Measurements from ENCODE around the gene KANSL1. TPM values are rescaled to one million over a fixed set of nuclear protein-coding genes. Genes with fewer than 3 reads are reported as not detected.

The KANSL1 gene
- polyA plus RNA-seq, 2 donors: 14.6 to 25.4 TPM

GRCh38 chr17:46078675-46079074, 114.6 kb downstream of the KANSL1 start:
- no peaks in the 10 kb centered on the region for H3K9me3 ChIP-seq (ENCODE audit: control insufficient read depth in 2 of 2, insufficient read depth in 1 of 2, low read depth in 1 of 2, low read length in 1 of 2)
- no peaks in the 10 kb centered on the region for H3K4me1 ChIP-seq (ENCODE audit: control insufficient read depth in 2 of 2, insufficient read depth in 2 of 2, low read length in 1 of 2)
- H3K36me3 ChIP-seq (ENCODE audit: control insufficient read depth in 2 of 2, insufficient read depth in 2 of 2, low read length in 1 of 2): no peaks in the 10 kb centered on the region
- WGBS, 2 donors: 73 to 85% methylated on average over 4 of the region's 4 CpGs
- H3K4me3 ChIP-seq (ENCODE audit: low read depth in 1 of 2, low read length in 2 of 2): no peak overlapping the region
- H3K27ac ChIP-seq (ENCODE audit: low read depth in 2 of 2, low read length in 1 of 2): no peak overlapping the region
- H3K27me3 ChIP-seq (ENCODE audit: control insufficient read depth in 1 of 2, insufficient read depth in 2 of 2, low read length in 2 of 2): no peaks in the 10 kb centered on the region

GRCh38 chr17:46074540-46074939, 118.7 kb downstream of the KANSL1 start:
- Histone ChIP-seq H3K9me3 (ENCODE audit: control insufficient read depth in 2 of 2, insufficient read depth in 1 of 2, low read depth in 1 of 2, low read length in 1 of 2) (no peaks in the 10 kb centered on the region), H3K27ac (ENCODE audit: low read depth in 2 of 2, low read length in 1 of 2) (no peak overlapping the region), H3K4me1 (ENCODE audit: control insufficient read depth in 2 of 2, insufficient read depth in 2 of 2, low read length in 1 of 2) (no peaks in the 10 kb centered on the region), H3K27me3 (ENCODE audit: control insufficient read depth in 1 of 2, insufficient read depth in 2 of 2, low read length in 2 of 2) (no peaks in the 10 kb centered on the region), H3K36me3 (ENCODE audit: control insufficient read depth in 2 of 2, insufficient read depth in 2 of 2, low read length in 1 of 2) (no peaks in the 10 kb centered on the region), H3K4me3 (ENCODE audit: low read depth in 1 of 2, low read length in 2 of 2) (no peak overlapping the region)
- 97 to 100% methylated on average over 1 of the region's 1 CpG for WGBS, 2 donors

- WGBS, 2 donors: 82 to 83% methylated on average over 1 of the region's 1 CpG
- no peaks in the 10 kb centered on the region for H3K36me3 ChIP-seq (ENCODE audit: control insufficient read depth in 2 of 2, insufficient read depth in 2 of 2, low read length in 1 of 2)
- no peak overlapping the region for H3K4me3 ChIP-seq (ENCODE audit: low read depth in 1 of 2, low read length in 2 of 2)
- no peaks in the 10 kb centered on the region for H3K4me1 ChIP-seq (ENCODE audit: control insufficient read depth in 2 of 2, insufficient read depth in 2 of 2, low read length in 1 of 2)
- H3K27ac ChIP-seq (ENCODE audit: low read depth in 2 of 2, low read length in 1 of 2): no peak overlapping the region
- no peaks in the 10 kb centered on the region for H3K27me3 ChIP-seq (ENCODE audit: control insufficient read depth in 1 of 2, insufficient read depth in 2 of 2, low read length in 2 of 2)
- H3K9me3 ChIP-seq (ENCODE audit: control insufficient read depth in 2 of 2, insufficient read depth in 1 of 2, low read depth in 1 of 2, low read length in 1 of 2): no peaks in the 10 kb centered on the region
Measured at GRCh38 chr17:46072998-46073397, 120.2 kb downstream of the KANSL1 start.

- no peak overlapping the region for H3K27ac ChIP-seq (ENCODE audit: low read depth in 2 of 2, low read length in 1 of 2)
- H3K36me3 ChIP-seq (ENCODE audit: control insufficient read depth in 2 of 2, insufficient read depth in 2 of 2, low read length in 1 of 2): no peaks in the 10 kb centered on the region
- 83 to 84% methylated on average over 5 of the region's 5 CpGs for WGBS, 2 donors
- H3K27me3 ChIP-seq (ENCODE audit: control insufficient read depth in 1 of 2, insufficient read depth in 2 of 2, low read length in 2 of 2): no peaks in the 10 kb centered on the region
- H3K9me3 ChIP-seq (ENCODE audit: control insufficient read depth in 2 of 2, insufficient read depth in 1 of 2, low read depth in 1 of 2, low read length in 1 of 2): no peaks in the 10 kb centered on the region
- H3K4me3 ChIP-seq (ENCODE audit: low read depth in 1 of 2, low read length in 2 of 2): no peak overlapping the region
- H3K4me1 ChIP-seq (ENCODE audit: control insufficient read depth in 2 of 2, insufficient read depth in 2 of 2, low read length in 1 of 2): no peaks in the 10 kb centered on the region
Measured at GRCh38 chr17:46071796-46072195, 121.4 kb downstream of the KANSL1 start.

GRCh38 chr17:46064460-46064859, 128.8 kb downstream of the KANSL1 start:
- Histone ChIP-seq H3K9me3 (ENCODE audit: control insufficient read depth in 2 of 2, insufficient read depth in 1 of 2, low read depth in 1 of 2, low read length in 1 of 2) (no peaks in the 10 kb centered on the region), H3K4me1 (ENCODE audit: control insufficient read depth in 2 of 2, insufficient read depth in 2 of 2, low read length in 1 of 2) (no peaks in the 10 kb centered on the region), H3K27ac (ENCODE audit: low read depth in 2 of 2, low read length in 1 of 2) (no peak overlapping the region), H3K4me3 (ENCODE audit: low read depth in 1 of 2, low read length in 2 of 2) (no peak overlapping the region), H3K27me3 (ENCODE audit: control insufficient read depth in 1 of 2, insufficient read depth in 2 of 2, low read length in 2 of 2) (no peaks in the 10 kb centered on the region), H3K36me3 (ENCODE audit: control insufficient read depth in 2 of 2, insufficient read depth in 2 of 2, low read length in 1 of 2) (peaks cover 0 to 8% of the 10 kb centered on the region in 2 donors)
- WGBS, 2 donors: 89 to 100% methylated on average over 1 of the region's 1 CpG

- no peaks in the 10 kb centered on the region for H3K4me1 ChIP-seq (ENCODE audit: control insufficient read depth in 2 of 2, insufficient read depth in 2 of 2, low read length in 1 of 2)
- peaks cover 0 to 8% of the 10 kb centered on the region in 2 donors for H3K36me3 ChIP-seq (ENCODE audit: control insufficient read depth in 2 of 2, insufficient read depth in 2 of 2, low read length in 1 of 2)
- no peaks in the 10 kb centered on the region for H3K9me3 ChIP-seq (ENCODE audit: control insufficient read depth in 2 of 2, insufficient read depth in 1 of 2, low read depth in 1 of 2, low read length in 1 of 2)
- WGBS, 2 donors: 41 to 51% methylated on average over 2 of the region's 2 CpGs
- H3K4me3 ChIP-seq (ENCODE audit: low read depth in 1 of 2, low read length in 2 of 2): no peak overlapping the region
- no peaks in the 10 kb centered on the region for H3K27me3 ChIP-seq (ENCODE audit: control insufficient read depth in 1 of 2, insufficient read depth in 2 of 2, low read length in 2 of 2)
- H3K27ac ChIP-seq (ENCODE audit: low read depth in 2 of 2, low read length in 1 of 2): no peak overlapping the region
Measured at GRCh38 chr17:46063241-46063640, 130.0 kb downstream of the KANSL1 start.

GRCh38 chr17:46061435-46061834, 131.8 kb downstream of the KANSL1 start:
- Histone ChIP-seq H3K27ac (ENCODE audit: low read depth in 2 of 2, low read length in 1 of 2) (no peak overlapping the region), H3K4me3 (ENCODE audit: low read depth in 1 of 2, low read length in 2 of 2) (no peak overlapping the region), H3K27me3 (ENCODE audit: control insufficient read depth in 1 of 2, insufficient read depth in 2 of 2, low read length in 2 of 2) (no peaks in the 10 kb centered on the region), H3K9me3 (ENCODE audit: control insufficient read depth in 2 of 2, insufficient read depth in 1 of 2, low read depth in 1 of 2, low read length in 1 of 2) (no peaks in the 10 kb centered on the region), H3K36me3 (ENCODE audit: control insufficient read depth in 2 of 2, insufficient read depth in 2 of 2, low read length in 1 of 2) (peaks cover 0 to 7% of the 10 kb centered on the region in 2 donors), H3K4me1 (ENCODE audit: control insufficient read depth in 2 of 2, insufficient read depth in 2 of 2, low read length in 1 of 2) (no peaks in the 10 kb centered on the region)
- 95 to 96% methylated on average over 5 of the region's 5 CpGs for WGBS, 2 donors

- H3K27me3 ChIP-seq (ENCODE audit: control insufficient read depth in 1 of 2, insufficient read depth in 2 of 2, low read length in 2 of 2): no peaks in the 10 kb centered on the region
- 84% methylated on average over 2 of the region's 2 CpGs for WGBS, 2 donors
- H3K9me3 ChIP-seq (ENCODE audit: control insufficient read depth in 2 of 2, insufficient read depth in 1 of 2, low read depth in 1 of 2, low read length in 1 of 2): no peaks in the 10 kb centered on the region
- no peak overlapping the region for H3K27ac ChIP-seq (ENCODE audit: low read depth in 2 of 2, low read length in 1 of 2)
- H3K36me3 ChIP-seq (ENCODE audit: control insufficient read depth in 2 of 2, insufficient read depth in 2 of 2, low read length in 1 of 2): no peaks in the 10 kb centered on the region
- no peaks in the 10 kb centered on the region for H3K4me1 ChIP-seq (ENCODE audit: control insufficient read depth in 2 of 2, insufficient read depth in 2 of 2, low read length in 1 of 2)
- H3K4me3 ChIP-seq (ENCODE audit: low read depth in 1 of 2, low read length in 2 of 2): no peak overlapping the region
Measured at GRCh38 chr17:46060461-46060860, 132.8 kb downstream of the KANSL1 start.

GRCh38 chr17:46059486-46059885, 133.7 kb downstream of the KANSL1 start:
- no peaks in the 10 kb centered on the region for H3K9me3 ChIP-seq (ENCODE audit: control insufficient read depth in 2 of 2, insufficient read depth in 1 of 2, low read depth in 1 of 2, low read length in 1 of 2)
- WGBS, 2 donors: 66 to 70% methylated on average over 6 of the region's 6 CpGs
- peak overlapping the region in 1 of 2 donors; percentile 42 for H3K27ac ChIP-seq (ENCODE audit: low read depth in 2 of 2, low read length in 1 of 2)
- no peak overlapping the region for H3K4me3 ChIP-seq (ENCODE audit: low read depth in 1 of 2, low read length in 2 of 2)
- H3K27me3 ChIP-seq (ENCODE audit: control insufficient read depth in 1 of 2, insufficient read depth in 2 of 2, low read length in 2 of 2): no peaks in the 10 kb centered on the region
- H3K36me3 ChIP-seq (ENCODE audit: control insufficient read depth in 2 of 2, insufficient read depth in 2 of 2, low read length in 1 of 2): no peaks in the 10 kb centered on the region
- no peaks in the 10 kb centered on the region for H3K4me1 ChIP-seq (ENCODE audit: control insufficient read depth in 2 of 2, insufficient read depth in 2 of 2, low read length in 1 of 2)

- WGBS, 2 donors: 80 to 84% methylated on average over 4 of the region's 4 CpGs
- no peaks in the 10 kb centered on the region for H3K36me3 ChIP-seq (ENCODE audit: control insufficient read depth in 2 of 2, insufficient read depth in 2 of 2, low read length in 1 of 2)
- no peak overlapping the region for H3K27ac ChIP-seq (ENCODE audit: low read depth in 2 of 2, low read length in 1 of 2)
- no peaks in the 10 kb centered on the region for H3K4me1 ChIP-seq (ENCODE audit: control insufficient read depth in 2 of 2, insufficient read depth in 2 of 2, low read length in 1 of 2)
- no peak overlapping the region for H3K4me3 ChIP-seq (ENCODE audit: low read depth in 1 of 2, low read length in 2 of 2)
- H3K27me3 ChIP-seq (ENCODE audit: control insufficient read depth in 1 of 2, insufficient read depth in 2 of 2, low read length in 2 of 2): no peaks in the 10 kb centered on the region
- no peaks in the 10 kb centered on the region for H3K9me3 ChIP-seq (ENCODE audit: control insufficient read depth in 2 of 2, insufficient read depth in 1 of 2, low read depth in 1 of 2, low read length in 1 of 2)
Measured at GRCh38 chr17:46057366-46057765, 135.9 kb downstream of the KANSL1 start.
